H9 (cell line): Measurements from ENCODE around the gene TMTC1. TPM values are rescaled to one million over a fixed set of nuclear protein-coding genes. Genes with fewer than 3 reads are reported as not detected.

Experiments used
- DNase-seq: peaks from one replicate; pipeline ENCODE4 v3.0.0-alpha.2; 2017
- H2AFZ ChIP-seq: one replicate; pipeline ENCODE4 v1.6.1; 2013; ENCODE audit warnings: mild to moderate bottlenecking, low read length, control low read depth, moderate library complexity
- H2AK5ac ChIP-seq: 2 replicates; pipeline ENCODE4 v1.6.1; 2013; ENCODE audit warnings: low read length, control low read depth, mixed read lengths; ENCODE audit not compliant: insufficient read length
- H2BK120ac ChIP-seq: one replicate; pipeline ENCODE4 v1.6.1; 2013; ENCODE audit warnings: low read depth, mild to moderate bottlenecking, low read length, control low read depth, inconsistent platforms; ENCODE audit not compliant: poor library complexity, severe bottlenecking
- H2BK12ac ChIP-seq: 2 replicates; pipeline ENCODE4 v1.6.1; 2013; ENCODE audit warnings: low read length, control low read depth, mixed read lengths, low read depth; ENCODE audit not compliant: insufficient read length
- H2BK15ac ChIP-seq: 2 replicates; pipeline ENCODE4 v1.6.1; 2013; ENCODE audit warnings: low read depth, low read length, control low read depth
- H2BK20ac ChIP-seq: one replicate; pipeline ENCODE4 v1.6.1; 2013; ENCODE audit warnings: low read depth, mild to moderate bottlenecking, low read length, control low read depth, inconsistent platforms; ENCODE audit not compliant: poor library complexity, severe bottlenecking
- H2BK5ac ChIP-seq: 2 replicates; pipeline ENCODE4 v1.6.1; 2013; ENCODE audit warnings: low read length, control low read depth, mixed read lengths; ENCODE audit not compliant: insufficient read length
- H3K14ac ChIP-seq: 2 replicates; pipeline ENCODE4 v1.6.1; 2013; ENCODE audit warnings: low read length, control low read depth; ENCODE audit not compliant: insufficient read depth
- H3K18ac ChIP-seq: 2 replicates; pipeline ENCODE4 v1.6.1; 2013; ENCODE audit warnings: low read depth, mild to moderate bottlenecking, mixed read lengths, low read length, control low read depth; ENCODE audit not compliant: insufficient read length
- H3K23ac ChIP-seq: 2 replicates; pipeline ENCODE4 v1.6.1; 2013; ENCODE audit warnings: low read length, control low read depth, mixed read lengths, low read depth; ENCODE audit not compliant: insufficient read length
- H3K23me2 ChIP-seq: 2 replicates; pipeline ENCODE4 v1.6.1; 2013; ENCODE audit warnings: low read depth, mild to moderate bottlenecking, mixed read lengths, low read length, control low read depth; ENCODE audit not compliant: insufficient read length, poor library complexity, severe bottlenecking
- H3K27ac ChIP-seq: 2 replicates; pipeline ENCODE4 v1.5.1; 2013; ENCODE audit warnings: low read length, control low read depth, mixed read lengths, low read depth; ENCODE audit not compliant: insufficient read length
- H3K27me3 ChIP-seq: 2 replicates; pipeline ENCODE4 v1.6.1; 2013; ENCODE audit warnings: low read length, control low read depth, inconsistent platforms; ENCODE audit not compliant: insufficient read depth
- H3K4ac ChIP-seq: 2 replicates; pipeline ENCODE4 v1.6.1; 2013; ENCODE audit warnings: low read depth, mild to moderate bottlenecking, control low read depth, inconsistent platforms, low read length, moderate library complexity
- H3K4me1 ChIP-seq: 2 replicates; pipeline ENCODE4 v1.6.1; 2013; ENCODE audit warnings: low read length, control low read depth, inconsistent platforms; ENCODE audit not compliant: insufficient read depth
- H3K4me2 ChIP-seq: 2 replicates; pipeline ENCODE4 v1.6.1; 2013; ENCODE audit warnings: low read length, control low read depth, mixed read lengths; ENCODE audit not compliant: insufficient read length, insufficient read depth
- H3K56ac ChIP-seq: 2 replicates; pipeline ENCODE4 v1.6.1; 2013; ENCODE audit warnings: low read depth, mild to moderate bottlenecking, mixed read lengths, low read length, control low read depth; ENCODE audit not compliant: insufficient read length
- H3K79me1 ChIP-seq: 2 replicates; pipeline ENCODE4 v1.6.1; 2013; ENCODE audit warnings: low read depth, mild to moderate bottlenecking, moderate library complexity, low read length, control low read depth, inconsistent platforms; ENCODE audit not compliant: insufficient read depth, poor library complexity, severe bottlenecking
- H3K79me2 ChIP-seq: 2 replicates; pipeline ENCODE4 v1.6.1; 2013; ENCODE audit warnings: low read length, control low read depth, inconsistent platforms; ENCODE audit not compliant: insufficient read depth
- H3K9ac ChIP-seq: 2 replicates; pipeline ENCODE4 v1.6.1; 2013; ENCODE audit warnings: low read length, control low read depth, mixed read lengths; ENCODE audit not compliant: insufficient read length; ENCODE audit errors: extremely low read depth
- H3K9me3 ChIP-seq: one replicate; pipeline ENCODE4 v1.6.1; 2013; ENCODE audit warnings: low read depth, low read length, inconsistent platforms; ENCODE audit not compliant: control insufficient read depth
- H3T11ph ChIP-seq: one replicate; pipeline ENCODE4 v1.6.1; 2013; ENCODE audit warnings: mild to moderate bottlenecking, low read length, control low read depth, inconsistent platforms
- H4K20me1 ChIP-seq: one replicate; pipeline ENCODE4 v1.6.1; 2013; ENCODE audit not compliant: control insufficient read depth, insufficient read length, insufficient read depth
- H4K5ac ChIP-seq: 2 replicates; pipeline ENCODE4 v1.6.1; 2013; ENCODE audit warnings: low read depth, mild to moderate bottlenecking, mixed read lengths, low read length, control low read depth; ENCODE audit not compliant: insufficient read length
- H4K8ac ChIP-seq: replicated peaks from 2 replicates; pipeline ENCODE4 v1.6.1; 2013; ENCODE audit warnings: low read length, control low read depth, mixed read lengths, low read depth; ENCODE audit not compliant: insufficient read length
- H4K91ac ChIP-seq: 2 replicates; pipeline ENCODE4 v1.6.1; 2013; ENCODE audit warnings: low read depth, mild to moderate bottlenecking, moderate library complexity, mixed read lengths, low read length, control low read depth; ENCODE audit not compliant: insufficient read length
- H3K27ac Mint-ChIP-seq, 3 experiments: 2 replicates in 2 of 3; 3 replicates in 1 of 3; pipeline ENCODE4 v1.8.0; 2020 to 2021; ENCODE audit warnings: mixed read lengths in 3 of 3, mild to moderate bottlenecking in 1 of 3, moderate library complexity in 1 of 3
- H3K27me3 Mint-ChIP-seq: 2 replicates; pipeline ENCODE4 v1.8.0; 2021; ENCODE audit warnings: low read depth, mild to moderate bottlenecking, moderate library complexity, mixed read lengths
- H3K36me3 Mint-ChIP-seq, 3 experiments: 2 replicates in 2 of 3; 3 replicates in 1 of 3; pipeline ENCODE4 v1.8.0; 2020 to 2021; ENCODE audit warnings: low read depth in 3 of 3, mixed read lengths in 3 of 3; ENCODE audit not compliant: insufficient read depth in 1 of 3
- H3K4me1 Mint-ChIP-seq, 2 experiments: 2 replicates each; pipeline ENCODE4 v1.8.0; 2020; ENCODE audit warnings: mixed read lengths in 2 of 2
- H3K4me3 Mint-ChIP-seq, 2 experiments: 2 replicates in 1 of 2; 3 replicates in 1 of 2; pipeline ENCODE4 v1.8.0; 2020 to 2021; ENCODE audit warnings: mild to moderate bottlenecking in 2 of 2, mixed read lengths in 2 of 2, moderate library complexity in 1 of 2
- H3K9me3 Mint-ChIP-seq, 2 experiments: 2 replicates in 1 of 2; 3 replicates in 1 of 2; pipeline ENCODE4 v1.8.0; 2020; ENCODE audit warnings: mild to moderate bottlenecking in 2 of 2, mixed read lengths in 2 of 2, moderate library complexity in 1 of 2
- CTCF ChIP-seq: fragments of 200-600 bp; sonication (generic); conservative IDR thresholded peaks from 3 replicates; pipeline ENCODE4 v1.8.0; 2021; ENCODE audit warnings: antibody characterized with exemption, mild to moderate bottlenecking
- WGBS: extraction: QIAGEN DNeasy Blood & Tissue Kit; methylation state at CpG from one replicate; pipeline ENCODE4 v1.1.7; 2013; ENCODE audit warnings: missing lambda C conversion rate, low lambda C conversion rate, mixed read lengths; ENCODE audit not compliant: insufficient read length; ENCODE audit errors: extremely low coverage; 5-methylcytosine and 5-hydroxymethylcytosine counted together
- total RNA-seq: library from RNA; stranded (reverse); gene quantifications from 2 replicates; pipeline ENCODE4 v1.2.1, GENCODE V29; 2021

TMTC1 gene
- total RNA-seq, 1 experiment from 2014 or later: 16.1 TPM

- H3K4me3 Mint-ChIP-seq: no peak overlapping the region
Observed at GRCh38 chr12:29737644-29738043, 46.1 kb downstream of the TMTC1 start.

More at GRCh38 chr12:29737644-29738043, 46.1 kb downstream of the TMTC1 start:
- H2BK12ac ChIP-seq: no peak overlapping the region
- H2AK5ac ChIP-seq: no peak overlapping the region
- no peak overlapping the region for H3K56ac ChIP-seq
- H3K4ac ChIP-seq: no peak overlapping the region
- no peak overlapping the region for H2AFZ ChIP-seq
- no peaks in the 10 kb centered on the region; the same call in 1 of the 2 replicates for H3K4me1 ChIP-seq
- no peak overlapping the region for H3K27ac ChIP-seq
- no peak overlapping the region for H4K8ac ChIP-seq
- H3K9me3 ChIP-seq: no peaks in the 10 kb centered on the region
- no peak overlapping the region for H4K91ac ChIP-seq
- H3T11ph ChIP-seq: no peak overlapping the region
- Mint-ChIP-seq H3K27me3 (no peaks in the 10 kb centered on the region), H3K27ac (no peak overlapping the region), H3K9me3 (no peaks in the 10 kb centered on the region), H3K36me3 (peaks cover 9 to 15% (median 11%) of the 10 kb centered on the region in 3 experiments; a peak in 5 of 7 replicates), H3K4me1 (peaks cover 10 to 12% of the 10 kb centered on the region in 2 experiments)
- no peak overlapping the region for H3K23ac ChIP-seq
- no peak overlapping the region for H2BK20ac ChIP-seq
- no CpG with 5 or more reads among the region's 4 CpGs for WGBS
- H3K79me2 ChIP-seq: no peaks in the 10 kb centered on the region
- no peaks in the 10 kb centered on the region for H3K23me2 ChIP-seq
- H2BK120ac ChIP-seq: no peak overlapping the region
- no peak overlapping the region for H3K4me2 ChIP-seq
- H3K79me1 ChIP-seq: no peaks in the 10 kb centered on the region
- no peak overlapping the region for H3K14ac ChIP-seq
- H3K9ac ChIP-seq: no peak overlapping the region
- no peak overlapping the region for H4K5ac ChIP-seq
- no peak overlapping the region for H3K18ac ChIP-seq
- H4K20me1 ChIP-seq: no peaks in the 10 kb centered on the region
- TF ChIP-seq CTCF: no peak
- no peaks in the 10 kb centered on the region for H3K27me3 ChIP-seq
- no peak overlapping the region for H2BK5ac ChIP-seq
- H2BK15ac ChIP-seq: no peak overlapping the region
- no peak for DNase-seq
